GM12878 (cell line): ENCODE measurements around the gene SCNM1. TPM values are rescaled to one million over a fixed set of nuclear protein-coding genes. Genes with fewer than 3 reads are reported as not detected.

Experiments used
- ATAC-seq: fragments of 200-7000 bp; cut with Tn5 transposase; 3 replicates; pipeline ENCODE4 v1.9.1; 2020; ENCODE audit warnings: mild to moderate bottlenecking, moderate library complexity
- BruUV-seq: library from RNA; stranded (reverse); fragments of 400-500 nt; replicated peaks from 2 replicates; lab custom pipeline; 2021; lab: Mats Ljungman, UMichigan
- CTCF ChIA-PET: fragments of 300-600 bp; sonication (Branson Sonifier 250); formaldehyde crosslinking; extraction: SDS; loops from one replicate; lab custom pipeline; 2021; ENCODE audit warnings: inconsistent platforms; lab: Yijun Ruan, JAX
- POLR2A ChIA-PET: fragments of 350-600 bp; formaldehyde crosslinking; extraction: SDS; loops from one replicate; lab custom pipeline; 2021; ENCODE audit warnings: inconsistent platforms; lab: Charles Lee
- RAD21 ChIA-PET: fragments of 300-600 bp; sonication (Branson Sonifier 250); formaldehyde crosslinking; loops from one replicate; lab custom pipeline; 2023; ENCODE audit warnings: antibody characterized with exemption; ENCODE audit not compliant: unreplicated experiment; lab: Charles Lee
- SMC1A ChIA-PET: fragments of 300-600 bp; sonication (Branson Sonifier 250); formaldehyde crosslinking; loops from one replicate; lab custom pipeline; 2023; ENCODE audit not compliant: unreplicated experiment, uncharacterized antibody; lab: Charles Lee
- DNase-seq: peaks from one replicate; pipeline ENCODE4 v3.0.0-alpha.2; 2011; ENCODE audit warnings: low read depth, low spot score
- FAIRE-seq: peaks from 3 replicates; lab custom pipeline; 2011; peaks lifted over from hg19 to GRCh38; lab: Jason Lieb, UNC
- H2AFZ ChIP-seq: 2 replicates; pipeline ENCODE4 v1.6.0; 2011; ENCODE audit warnings: low read depth, low read length, control low read depth; ENCODE audit not compliant: control insufficient read depth
- H3K27ac ChIP-seq: 2 replicates; pipeline ENCODE4 v1.5.1; 2011; ENCODE audit warnings: control low read depth; ENCODE audit not compliant: control insufficient read depth, insufficient read depth
- H3K27me3 ChIP-seq, 2 experiments: replicated peaks in 1 of 2; 2 replicates each; pipeline versions ENCODE4 v1.6.0 to v1.6.1; 2011; ENCODE audit warnings: low read length in 1 of 2; ENCODE audit not compliant: control insufficient read depth in 2 of 2, insufficient read depth in 2 of 2
- H3K36me3 ChIP-seq, 2 experiments: 2 replicates each; pipeline ENCODE4 v1.5.1; 2011; ENCODE audit warnings: low read length in 1 of 2; ENCODE audit not compliant: control insufficient read depth in 2 of 2, insufficient read depth in 2 of 2
- H3K4me1 ChIP-seq: 2 replicates; pipeline ENCODE4 v1.6.1; 2011; ENCODE audit warnings: mild to moderate bottlenecking, low read length, moderate library complexity, mixed read lengths; ENCODE audit not compliant: control insufficient read depth, insufficient read depth
- H3K4me2 ChIP-seq: 2 replicates; pipeline ENCODE4 v1.6.0; 2011; ENCODE audit warnings: control low read depth; ENCODE audit not compliant: control insufficient read depth, insufficient read depth
- H3K4me3 ChIP-seq: fragments of 200-600 bp; sonication (generic); 2 replicates; pipeline ENCODE4 v1.5.1; 2016
- H3K79me2 ChIP-seq: 2 replicates; pipeline ENCODE4 v1.6.0; 2011; ENCODE audit warnings: low read length; ENCODE audit not compliant: control insufficient read depth, insufficient read depth
- H3K9ac ChIP-seq: 2 replicates; pipeline ENCODE4 v1.8.0; 2011; ENCODE audit warnings: low read length, control low read depth, mixed read lengths; ENCODE audit not compliant: control insufficient read depth, insufficient read depth
- H3K9me3 ChIP-seq: replicated peaks from 3 replicates; pipeline ENCODE4 v1.5.1; 2011; ENCODE audit warnings: mild to moderate bottlenecking, low read length; ENCODE audit not compliant: control insufficient read depth, insufficient read depth
- H4K20me1 ChIP-seq: 2 replicates; pipeline ENCODE4 v1.6.0; 2011; ENCODE audit not compliant: control insufficient read depth, insufficient read depth
- CEBPB ChIP-seq, 2 experiments: fragments of 150-350 bp in 1 of 2; IDR thresholded peaks; 2 replicates each; pipeline ENCODE4 v1.6.1; 2012 to 2014; ENCODE audit warnings: low read depth in 2 of 2, low read length in 2 of 2, borderline replicate concordance in 1 of 2, inconsistent platforms in 1 of 2
- DPF2 ChIP-seq: fragments of 450-650 bp; IDR thresholded peaks from 2 replicates; pipeline ENCODE4 v1.6.1; 2017; ENCODE audit warnings: mild to moderate bottlenecking
- E2F8 ChIP-seq: fragments of 450-650 bp; IDR thresholded peaks from 2 replicates; pipeline ENCODE4 v1.6.1; 2018; ENCODE audit warnings: mild to moderate bottlenecking, low read depth, moderate library complexity; ENCODE audit not compliant: partially characterized antibody
- IRF3 ChIP-seq: fragments of 450-650 bp; IDR thresholded peaks from 2 replicates; pipeline ENCODE4 v1.6.1; 2014; ENCODE audit warnings: mild to moderate bottlenecking
- IRF5 ChIP-seq: fragments of 450-650 bp; IDR thresholded peaks from 2 replicates; pipeline ENCODE4 v1.6.1; 2017; ENCODE audit warnings: borderline replicate concordance
- MTA2 ChIP-seq: fragments of 450-650 bp; IDR thresholded peaks from 2 replicates; pipeline ENCODE4 v1.6.1; 2016; ENCODE audit warnings: low read depth, mild to moderate bottlenecking, moderate library complexity
- MTA3 ChIP-seq: IDR thresholded peaks from 2 replicates; pipeline ENCODE4 v1.6.1; 2012; ENCODE audit warnings: low read length, inconsistent platforms, borderline replicate concordance
- MXI1 ChIP-seq: fragments of 150-350 bp; IDR thresholded peaks from 2 replicates; pipeline ENCODE4 v1.6.1; 2011; ENCODE audit warnings: low read depth, mild to moderate bottlenecking, inconsistent platforms, low read length, improper control_type of control experiment
- PAX8 ChIP-seq: fragments of 450-650 bp; IDR thresholded peaks from 2 replicates; pipeline ENCODE4 v1.6.1; 2017; ENCODE audit warnings: mild to moderate bottlenecking, moderate library complexity
- POLR2AphosphoS5 ChIP-seq: IDR thresholded peaks from 2 replicates; pipeline ENCODE4 v1.6.1; 2011; ENCODE audit warnings: mild to moderate bottlenecking, low read length, inconsistent platforms
- SMAD1 ChIP-seq: fragments of 450-650 bp; IDR thresholded peaks from 2 replicates; pipeline ENCODE4 v1.6.1; 2018; ENCODE audit warnings: mild to moderate bottlenecking, low read depth; ENCODE audit not compliant: partially characterized antibody
- SP1 ChIP-seq: IDR thresholded peaks from one replicate; pipeline ENCODE4 v1.6.1; 2011; ENCODE audit warnings: low read depth, low read length
- SREBF1 ChIP-seq: IDR thresholded peaks from 2 replicates; pipeline ENCODE4 v1.6.1; 2012; ENCODE audit warnings: mild to moderate bottlenecking, low read length
- ZNF217 ChIP-seq: fragments of 450-650 bp; IDR thresholded peaks from 2 replicates; pipeline ENCODE4 v1.6.1; 2017; ENCODE audit warnings: antibody characterized with exemption, mild to moderate bottlenecking
- WGBS: methylation state at CpG from one replicate; pipeline ENCODE4 v1.1.6; 2016; ENCODE audit warnings: low lambda C conversion rate; ENCODE audit not compliant: insufficient replicate concordance, insufficient coverage; ENCODE audit errors: missing lambda C conversion rate; 5-methylcytosine and 5-hydroxymethylcytosine counted together
- in situ Hi-C: fragments of 300-500 bp; cut with MboI; formaldehyde crosslinking; loops from 9 replicates; pipeline ENCODE4 v1.14.3; 2018; ENCODE audit warnings: mixed read lengths
- intact Hi-C: fragments of 100-400 bp; cut with micrococcal nuclease; formaldehyde crosslinking; loops from one replicate; pipeline ENCODE4 v1.14.2; 2022; ENCODE audit not compliant: unreplicated experiment
- polyA plus RNA-seq, 11 experiments: library from polyadenylated mRNA; depleted of rRNA in 4 of 11; unstranded in 6 of 11; stranded (reverse) in 5 of 11; fragments of >200 nt; fragmentation: Nextera tagmentation in 4 of 11; fragmentation: Illumina TruSeq in 1 of 11; extraction: Ambion mirVana in 4 of 11; extraction: Trizol in 1 of 11; gene quantifications; 1 replicate in 1 of 11; 2 replicates in 10 of 11; pipeline versions ENCODE4 v1.2.1 to v1.2.3, GENCODE V29; 2011 to 2016; ENCODE audit warnings: inconsistent platforms in 2 of 11, missing spikeins in 2 of 11, low read depth in 1 of 11
- total RNA-seq, 4 experiments: library from RNA; depleted of rRNA in 3 of 4; stranded (reverse); fragments of >200 nt in 3 of 4; fragmentation: Illumina TruSeq in 1 of 4; extraction: Trizol in 1 of 4; gene quantifications; 2 replicates each; pipeline versions ENCODE4 v1.2.1 to v1.2.3, GENCODE V29; 2013 to 2021

The SCNM1 gene
- total and polyA plus RNA-seq, 10 of the 15 experiments (the other 5 are each of a cell fraction or from before 2014, with no cell fraction given): 25.8 to 207 (median 76.9) TPM

GRCh38 chr1:151137789-151138188, 28.2 kb upstream of the SCNM1 start:
- no TSS peak for BruUV-seq
- H3K27ac ChIP-seq: no peak overlapping the region
- H3K79me2 ChIP-seq: no peaks in the 10 kb centered on the region
- 50% methylated on average over 5 of the region's 7 CpGs for WGBS
- no peak overlapping the region for H3K9ac ChIP-seq
- no peaks in the 10 kb centered on the region; a peak in 1 of 4 replicates for H3K27me3 ChIP-seq
- no peak for TF ChIP-seq SP1
- no peak for TF ChIP-seq PAX8
- no peak for TF ChIP-seq MXI1
- no peak for TF ChIP-seq IRF5
- TF ChIP-seq MTA3: no peak
- TF ChIP-seq ZNF217: no peak
- no peak for TF ChIP-seq MTA2
- no peak for TF ChIP-seq CEBPB (IDR thresholded peaks at IDR 0.05; ENCODE audit: borderline replicate concordance in 1 of 2, low read depth in 2 of 2, low read length in 2 of 2)
- TF ChIP-seq DPF2: no peak
- TF ChIP-seq IRF3: no peak
- TF ChIP-seq E2F8: no peak
- TF ChIP-seq POLR2AphosphoS5: no peak
- TF ChIP-seq SREBF1: no peak
- no peak for TF ChIP-seq SMAD1
- TF ChIP-seq, all 136 proteins: peak for 0
- ChIA-PET RAD21 (no interaction called here), SMC1A (interaction anchor here (1.2 kb wide), 1 partner anchor 12 kb away, joined by 3 read pairs; no protein-coding TSS in a partner anchor), POLR2A (interaction anchor here (0.6 kb wide), 1 partner anchor 109 kb away, joined by 4 read pairs; no protein-coding TSS in a partner anchor), CTCF (no interaction called here)
- intact Hi-C loops (no loop called here), in situ Hi-C loops (no loop called here)
- 0 out of 2 replicates have a peak, but pooled peaks cover 4% of the 10 kb centered on the region for H3K4me1 ChIP-seq
- H3K9me3 ChIP-seq: no peaks in the 10 kb centered on the region
- no peak overlapping the region for H3K4me3 ChIP-seq
- H3K4me2 ChIP-seq: no peak overlapping the region
- FAIRE-seq (no peak), ATAC-seq (no peak), DNase-seq (no peak)
- no peaks in the 10 kb centered on the region for H4K20me1 ChIP-seq
- H3K36me3 ChIP-seq: no peaks in the 10 kb centered on the region
- H2AFZ ChIP-seq: no peak overlapping the region
